ENCODE results near the gene CCNL2.
"Not testable (repeated sequence)": the region's sequence is repeated elsewhere in the genome, so short reads cannot be mapped to it uniquely, and the experiment has no call there.

GRCh38 chr1:1410238-1410637 lies 11.1 kb upstream of the CCNL2 start:
- not testable (repeated sequence) for TF ChIP-seq ATF1 (CRISPR knock-in tag; IDR thresholded peaks at IDR 0.05); RAD51 (IDR thresholded peaks at IDR 0.05; ENCODE audit: borderline replicate concordance); ZFP91 (CRISPR knock-in tag; IDR thresholded peaks at IDR 0.05; ENCODE audit: borderline replicate concordance); CREB1 (IDR thresholded peaks at IDR 0.05); CREB1 (CRISPR knock-in tag; IDR thresholded peaks at IDR 0.05); THRA (CRISPR knock-in tag; IDR thresholded peaks at IDR 0.05; ENCODE audit: borderline replicate concordance); ZFX (CRISPR knock-in tag; IDR thresholded peaks at IDR 0.05; ENCODE audit: low read depth); TP53 (CRISPR knock-in tag; conservative IDR thresholded peaks at IDR 0.05); CSRNP2 (CRISPR knock-in tag; conservative IDR thresholded peaks at IDR 0.05; ENCODE audit: low read depth)
